ENCODE results near the gene LRRIQ1.

Gene LRRIQ1

GRCh38 chr12:85017618-85018017 lies 18.5 kb upstream of the LRRIQ1 start:
- Mint-ChIP-seq H3K4me3 (no peak overlapping the region), H3K27ac (no peak overlapping the region), H3K9me3 (no peaks in the 10 kb centered on the region), H3K36me3 (no peaks in the 10 kb centered on the region), H3K4me1 (no peaks in the 10 kb centered on the region), H3K27me3 (no peaks in the 10 kb centered on the region)
- no peak for ATAC-seq

- Mint-ChIP-seq H3K4me1 (no peaks in the 10 kb centered on the region), H3K9me3 (no peaks in the 10 kb centered on the region), H3K4me3 (no peak overlapping the region), H3K27me3 (no peaks in the 10 kb centered on the region), H3K27ac (no peak overlapping the region), H3K36me3 (no peaks in the 10 kb centered on the region)
- no peak for ATAC-seq
These were observed 18.1 kb upstream of the LRRIQ1 start for GRCh38 chr12:85018098-85018497.

GRCh38 chr12:85029456-85029855 lies 6.7 kb upstream of the LRRIQ1 start:
- H3K36me3 Mint-ChIP-seq: no peaks in the 10 kb centered on the region
- no peak overlapping the region for H3K27ac Mint-ChIP-seq
- no peak overlapping the region for H3K4me3 Mint-ChIP-seq
- H3K4me1 Mint-ChIP-seq: no peaks in the 10 kb centered on the region
- no peaks in the 10 kb centered on the region for H3K9me3 Mint-ChIP-seq
- ATAC-seq: no peak
- no peaks in the 10 kb centered on the region for H3K27me3 Mint-ChIP-seq

GRCh38 chr12:85036733-85037132 lies 582 bp downstream of the LRRIQ1 start:
- no peaks in the 10 kb centered on the region for H3K27me3 Mint-ChIP-seq
- no peak overlapping the region for H3K27ac Mint-ChIP-seq
- peak overlapping the region; percentile 81 for H3K4me3 Mint-ChIP-seq
- no peaks in the 10 kb centered on the region for H3K9me3 Mint-ChIP-seq
- H3K36me3 Mint-ChIP-seq: no peaks in the 10 kb centered on the region
- peaks cover 8% of the 10 kb centered on the region for H3K4me1 Mint-ChIP-seq
- no peak for ATAC-seq

DNA sequence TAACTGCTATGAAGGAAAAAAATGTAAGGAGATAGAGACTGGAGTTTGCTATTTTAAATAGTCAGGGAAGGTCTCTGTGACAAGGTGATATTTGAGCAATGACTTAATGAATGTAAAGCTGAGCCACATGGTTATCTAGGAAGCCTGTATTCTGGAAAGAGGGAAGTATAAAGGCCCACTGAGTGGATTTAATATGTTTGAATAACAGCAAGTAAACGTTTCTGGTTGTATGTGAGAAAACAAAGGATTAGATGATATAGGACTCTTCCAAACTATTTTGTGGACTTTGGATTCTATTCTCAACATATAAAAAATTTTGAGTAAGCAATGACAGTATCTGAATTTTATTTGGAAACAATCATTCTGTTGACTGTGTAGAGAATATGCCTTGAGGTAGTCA lies 5.2 kb downstream of the LRRIQ1 start:
- Mint-ChIP-seq H3K4me1 (peaks cover 1% of the 10 kb centered on the region), H3K27me3 (no peaks in the 10 kb centered on the region), H3K9me3 (no peaks in the 10 kb centered on the region), H3K36me3 (no peaks in the 10 kb centered on the region), H3K27ac (no peak overlapping the region), H3K4me3 (no peak overlapping the region)
- ATAC-seq: no peak

DNA sequence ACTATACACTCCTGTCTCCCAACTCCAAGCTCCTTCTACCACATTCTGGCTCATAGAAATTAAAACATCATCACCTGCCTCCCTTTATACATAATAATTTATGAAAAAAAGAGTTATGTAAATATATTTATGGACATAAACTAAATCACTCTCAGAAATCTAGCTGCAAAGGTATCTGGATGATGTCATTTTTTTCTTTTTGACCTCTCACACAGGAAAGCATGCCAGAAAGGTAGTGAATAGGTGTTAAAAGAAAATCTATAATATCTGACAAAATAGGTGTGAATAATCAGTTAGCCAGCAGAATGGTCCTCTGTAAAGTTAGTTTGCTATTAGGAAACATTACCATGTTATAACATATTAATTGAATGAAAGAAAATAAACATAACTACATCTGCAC lies 7.7 kb downstream of the LRRIQ1 start:
- no peak for ATAC-seq
- no peaks in the 10 kb centered on the region for H3K36me3 Mint-ChIP-seq
- H3K4me3 Mint-ChIP-seq: no peak overlapping the region
- H3K4me1 Mint-ChIP-seq: no peaks in the 10 kb centered on the region
- no peaks in the 10 kb centered on the region for H3K27me3 Mint-ChIP-seq
- H3K27ac Mint-ChIP-seq: no peak overlapping the region
- H3K9me3 Mint-ChIP-seq: no peaks in the 10 kb centered on the region

DNA sequence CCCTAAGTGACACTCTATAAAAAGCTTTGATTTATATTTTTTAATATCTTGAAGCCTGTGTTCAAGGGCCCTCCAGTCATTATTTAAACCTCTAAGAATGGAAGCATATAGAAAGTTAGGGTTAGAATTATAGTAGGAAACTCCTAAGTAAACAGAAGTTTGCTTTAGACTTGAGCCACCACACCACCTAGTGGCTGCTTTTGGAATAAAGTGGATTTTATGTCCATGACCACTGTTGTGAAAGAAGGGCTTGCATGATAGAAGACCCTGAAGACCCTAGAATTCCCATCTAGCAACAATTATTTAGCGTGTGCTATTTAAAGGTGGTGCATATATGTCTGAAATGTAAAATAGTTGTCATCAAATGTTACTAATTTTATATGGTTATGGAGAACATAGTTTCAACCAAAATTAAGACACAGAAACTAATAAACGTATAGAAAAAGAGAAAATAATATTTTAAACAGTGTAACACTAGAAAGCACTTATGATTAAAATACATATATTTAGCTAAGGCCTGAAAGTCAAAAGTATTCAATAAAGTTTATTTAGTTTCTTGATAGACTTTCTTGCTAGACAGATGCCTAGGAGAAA lies 21.3 kb downstream of the LRRIQ1 start:
- H3K27me3 Mint-ChIP-seq: no peaks in the 10 kb centered on the region
- no peak overlapping the region for H3K27ac Mint-ChIP-seq
- H3K4me3 Mint-ChIP-seq: no peak overlapping the region
- no peaks in the 10 kb centered on the region for H3K9me3 Mint-ChIP-seq
- H3K4me1 Mint-ChIP-seq: peaks cover 13% of the 10 kb centered on the region
- no peaks in the 10 kb centered on the region for H3K36me3 Mint-ChIP-seq
- ATAC-seq: no peak

- H3K27me3 Mint-ChIP-seq: no peaks in the 10 kb centered on the region
- no peak overlapping the region for H3K4me3 Mint-ChIP-seq
- no peak overlapping the region for H3K27ac Mint-ChIP-seq
- ATAC-seq: no peak
- H3K4me1 Mint-ChIP-seq: peaks cover 13% of the 10 kb centered on the region
- no peaks in the 10 kb centered on the region for H3K36me3 Mint-ChIP-seq
- H3K9me3 Mint-ChIP-seq: no peaks in the 10 kb centered on the region
These were observed 22.2 kb downstream of the LRRIQ1 start for GRCh38 chr12:85058339-85058738.

GRCh38 chr12:85059594-85059993 lies 23.4 kb downstream of the LRRIQ1 start:
- H3K4me3 Mint-ChIP-seq: no peak overlapping the region
- H3K4me1 Mint-ChIP-seq: peaks cover 13% of the 10 kb centered on the region
- H3K36me3 Mint-ChIP-seq: no peaks in the 10 kb centered on the region
- H3K9me3 Mint-ChIP-seq: no peaks in the 10 kb centered on the region
- H3K27me3 Mint-ChIP-seq: no peaks in the 10 kb centered on the region
- ATAC-seq: no peak
- no peak overlapping the region for H3K27ac Mint-ChIP-seq

GRCh38 chr12:85060916-85061315 lies 24.8 kb downstream of the LRRIQ1 start:
- no peak for ATAC-seq
- Mint-ChIP-seq H3K27ac (no peak overlapping the region), H3K4me3 (no peak overlapping the region), H3K36me3 (no peaks in the 10 kb centered on the region), H3K9me3 (no peaks in the 10 kb centered on the region), H3K4me1 (peaks cover 13% of the 10 kb centered on the region), H3K27me3 (no peaks in the 10 kb centered on the region)

- Mint-ChIP-seq H3K9me3 (peaks cover 3% of the 10 kb centered on the region), H3K36me3 (no peaks in the 10 kb centered on the region), H3K27ac (no peak overlapping the region), H3K4me3 (no peak overlapping the region), H3K27me3 (no peaks in the 10 kb centered on the region), H3K4me1 (no peaks in the 10 kb centered on the region)
- no peak for ATAC-seq
These were observed 29.8 kb downstream of the LRRIQ1 start for GRCh38 chr12:85065837-85066482.

DNA sequence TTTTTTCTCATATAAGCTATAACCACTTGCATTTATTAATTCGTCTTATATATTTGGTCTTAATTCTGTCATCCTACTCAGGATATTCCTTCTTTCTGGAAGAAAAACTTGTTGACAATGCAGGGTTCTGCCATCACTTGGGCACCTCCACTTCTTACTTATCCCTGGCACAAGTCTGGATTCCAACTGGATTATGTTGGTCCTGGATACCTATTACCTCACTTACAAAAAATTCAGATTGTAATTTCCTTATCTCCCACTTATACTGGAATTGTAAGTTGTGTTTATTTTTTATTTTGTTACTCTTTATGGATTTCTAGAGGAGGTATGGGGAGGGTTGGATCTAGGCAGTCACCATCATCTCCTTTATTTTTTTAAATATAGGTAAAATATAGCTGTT lies 36.7 kb downstream of the LRRIQ1 start:
- Mint-ChIP-seq H3K27ac (no peak overlapping the region), H3K27me3 (no peaks in the 10 kb centered on the region), H3K4me3 (no peak overlapping the region), H3K9me3 (peaks cover 3% of the 10 kb centered on the region), H3K4me1 (no peaks in the 10 kb centered on the region), H3K36me3 (no peaks in the 10 kb centered on the region)
- no peak for ATAC-seq

DNA sequence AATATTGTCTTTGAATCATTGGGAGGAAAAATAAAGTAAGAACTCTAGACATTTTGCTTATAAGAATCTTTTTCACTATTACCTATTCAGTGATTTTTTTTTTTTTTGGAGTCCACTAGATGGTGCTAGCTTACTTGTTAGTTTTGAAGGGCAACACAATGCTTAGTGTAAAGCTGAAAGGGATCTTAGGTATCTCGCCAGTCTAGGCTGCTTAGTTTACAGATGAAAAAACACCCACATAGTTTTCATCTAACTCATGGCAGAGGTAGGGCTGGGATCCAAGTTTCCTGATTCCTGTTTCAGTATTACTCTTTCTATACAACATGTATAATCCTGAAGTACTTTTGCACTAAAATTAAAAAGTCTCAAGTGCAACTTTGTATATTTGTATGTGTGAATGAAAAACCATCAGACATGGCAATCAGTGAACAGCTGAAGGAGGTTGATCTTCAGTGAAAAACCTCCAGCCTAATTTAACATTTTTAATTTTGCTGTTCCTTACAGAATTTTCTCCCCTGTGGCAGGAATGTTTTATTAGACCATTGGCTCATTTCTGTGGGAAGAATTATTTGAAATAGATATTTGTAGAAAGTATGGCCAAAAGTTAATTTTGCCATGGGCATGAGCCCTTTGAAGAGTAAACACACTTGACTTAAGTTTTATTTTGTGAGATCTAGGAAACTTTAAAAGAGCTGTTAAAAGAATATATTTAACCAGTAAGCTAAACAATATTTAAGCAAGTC lies 40.7 kb downstream of the LRRIQ1 start:
- no peaks in the 10 kb centered on the region for H3K36me3 Mint-ChIP-seq
- H3K27ac Mint-ChIP-seq: no peak overlapping the region
- no peaks in the 10 kb centered on the region for H3K4me1 Mint-ChIP-seq
- H3K4me3 Mint-ChIP-seq: no peak overlapping the region
- no peaks in the 10 kb centered on the region for H3K27me3 Mint-ChIP-seq
- H3K9me3 Mint-ChIP-seq: no peaks in the 10 kb centered on the region
- peak; percentile 43 for ATAC-seq

- Mint-ChIP-seq H3K4me1 (no peaks in the 10 kb centered on the region), H3K36me3 (no peaks in the 10 kb centered on the region), H3K27me3 (no peaks in the 10 kb centered on the region), H3K4me3 (no peak overlapping the region), H3K9me3 (peaks cover 4% of the 10 kb centered on the region), H3K27ac (no peak overlapping the region)
- ATAC-seq: no peak
These were observed 48.9 kb downstream of the LRRIQ1 start for GRCh38 chr12:85085066-85085465.

DNA sequence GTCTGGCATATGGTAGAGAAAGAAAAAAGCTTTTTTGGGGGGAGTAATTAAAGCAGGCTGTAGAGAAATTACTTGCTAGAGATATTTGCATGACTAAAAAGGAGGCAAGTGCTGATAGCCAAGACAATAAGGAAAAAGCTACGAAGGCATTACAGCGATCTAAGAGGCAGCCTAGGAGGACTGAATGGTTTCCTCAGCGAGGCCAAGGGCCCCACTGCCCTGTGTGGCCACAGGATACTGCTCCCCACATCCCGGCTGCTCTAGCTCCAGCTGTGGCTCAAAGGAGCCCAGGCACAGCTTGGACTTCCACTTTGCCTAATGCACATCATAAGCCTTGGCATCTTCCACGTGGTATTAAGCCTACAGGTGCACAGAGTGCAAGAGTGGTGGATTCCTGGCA lies 53.6 kb downstream of the LRRIQ1 start:
- Mint-ChIP-seq H3K27me3 (no peaks in the 10 kb centered on the region), H3K9me3 (peaks cover 4% of the 10 kb centered on the region), H3K4me3 (no peak overlapping the region), H3K4me1 (no peaks in the 10 kb centered on the region), H3K27ac (no peak overlapping the region), H3K36me3 (no peaks in the 10 kb centered on the region)
- no peak for ATAC-seq

DNA sequence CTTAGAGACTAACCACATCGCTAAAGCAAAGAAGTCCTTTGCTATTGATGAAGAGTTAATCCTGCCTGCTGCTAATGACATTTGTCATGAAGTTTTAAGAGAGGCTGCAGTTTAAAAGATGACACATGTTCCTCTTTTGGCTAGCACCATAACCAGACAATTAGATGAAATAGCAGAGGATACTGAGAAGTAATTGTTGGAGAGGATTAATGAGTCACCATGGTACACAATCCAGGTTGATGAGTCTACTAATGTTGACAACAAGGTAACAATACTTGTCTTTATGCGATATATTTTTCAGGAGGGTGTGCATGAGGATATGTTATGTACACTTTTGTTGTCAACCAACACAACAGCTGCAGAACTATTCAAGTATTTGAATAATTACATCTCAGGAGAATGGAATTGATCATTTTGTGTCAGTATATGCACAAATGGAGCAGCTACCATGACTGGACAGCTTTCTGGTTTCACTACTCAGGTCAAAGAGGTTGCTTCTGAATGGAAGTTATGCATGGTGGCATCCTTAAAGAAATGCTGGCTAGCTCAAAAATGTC lies 56.7 kb downstream of the LRRIQ1 start:
- no peak overlapping the region for H3K27ac Mint-ChIP-seq
- ATAC-seq: no peak
- no peaks in the 10 kb centered on the region for H3K27me3 Mint-ChIP-seq
- H3K9me3 Mint-ChIP-seq: peaks cover 4% of the 10 kb centered on the region
- H3K4me1 Mint-ChIP-seq: no peaks in the 10 kb centered on the region
- no peaks in the 10 kb centered on the region for H3K36me3 Mint-ChIP-seq
- no peak overlapping the region for H3K4me3 Mint-ChIP-seq

All from stimulated activated memory B cell treated with anti-CD40 and anti-IgM and Interleukin-4, amounts not matched to agents 10 μg/mL and 1 μg/mL and 100 μg/mL, for 72 hours (primary cell).